ENCODE data around the gene OR1F1.
"Not testable (repeated sequence)": the region's sequence is repeated elsewhere in the genome, so short reads cannot be mapped to it uniquely, and the experiment has no call there.

The OR1F1 gene

GRCh38 chr16:3192476-3193019, 4.5 kb downstream of the OR1F1 start:
- DNase-seq (ENCODE audit: low spot score in 2 of 2) (no peak), ATAC-seq (ENCODE audit: low read depth) (no peak)
- Mint-ChIP-seq H3K4me3 (no peak overlapping the region), H3K9me3 (no peaks in the 10 kb centered on the region), H3K27ac (no peak overlapping the region), H3K4me1 (peaks cover 2% of the 10 kb centered on the region), H3K36me3 (no peaks in the 10 kb centered on the region), H3K27me3 (peaks cover 29% of the 10 kb centered on the region)

- ATAC-seq (ENCODE audit: low read depth), result no peak
- no peak for DNase-seq (ENCODE audit: low spot score in 2 of 2)
- Mint-ChIP-seq H3K27ac (no peak overlapping the region), H3K27me3 (peaks cover 30% of the 10 kb centered on the region), H3K36me3 (no peaks in the 10 kb centered on the region), H3K4me3 (no peak overlapping the region), H3K9me3 (no peaks in the 10 kb centered on the region), H3K4me1 (peaks cover 2% of the 10 kb centered on the region)
Measured at GRCh38 chr16:3193221-3194212, 5.5 kb downstream of the OR1F1 start.

DNA sequence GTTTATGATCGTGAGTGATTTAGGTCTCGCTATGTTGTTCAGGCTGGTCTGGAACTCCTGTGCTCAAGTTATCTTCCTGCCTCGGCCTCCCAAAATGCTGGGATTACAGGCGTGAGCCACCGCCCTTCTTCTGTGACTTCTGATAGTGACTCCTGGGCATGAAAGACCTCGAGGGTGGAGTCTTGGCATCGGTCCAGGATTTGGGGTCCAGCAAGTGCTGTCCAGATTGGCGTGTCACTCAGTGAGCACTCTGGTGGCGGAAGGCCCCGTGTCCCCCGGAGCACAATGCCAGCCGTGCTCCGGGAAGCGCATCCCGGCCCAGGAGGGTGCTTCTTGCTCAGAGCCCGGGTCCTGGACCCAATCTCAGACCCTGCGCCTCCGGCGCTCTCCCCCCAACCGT, 6.8 kb downstream of the OR1F1 start:
- peaks cover 29% of the 10 kb centered on the region for H3K27me3 Mint-ChIP-seq
- no peak for ATAC-seq (ENCODE audit: low read depth)

GRCh38 chr16:3195975-3196374, 8.0 kb downstream of the OR1F1 start:
- no peak overlapping the region for H3K4me3 Mint-ChIP-seq
- ATAC-seq (ENCODE audit: low read depth) (no peak), DNase-seq (ENCODE audit: low spot score in 2 of 2) (no peak)
- no peaks in the 10 kb centered on the region for H3K36me3 Mint-ChIP-seq
- H3K27me3 Mint-ChIP-seq, result peaks cover 27% of the 10 kb centered on the region
- no peaks in the 10 kb centered on the region for H3K4me1 Mint-ChIP-seq
- no peak overlapping the region for H3K27ac Mint-ChIP-seq
- no peaks in the 10 kb centered on the region for H3K9me3 Mint-ChIP-seq

More for the DNA sequence above, 6.8 kb downstream of the OR1F1 start:
- Mint-ChIP-seq H3K9me3 (no peaks in the 10 kb centered on the region), H3K4me1 (peaks cover under 1% of the 10 kb centered on the region), H3K27ac (no peak overlapping the region), H3K4me3 (no peak overlapping the region), H3K36me3 (no peaks in the 10 kb centered on the region)
- no peak for DNase-seq (ENCODE audit: low spot score in 2 of 2)

GRCh38 chr16:3197694-3198333, 9.8 kb downstream of the OR1F1 start:
- H3K9me3 Mint-ChIP-seq; H3K36me3 Mint-ChIP-seq; H3K4me1 Mint-ChIP-seq; H3K4me3 Mint-ChIP-seq; H3K27ac Mint-ChIP-seq; DNase-seq (ENCODE audit: low spot score in 2 of 2); ATAC-seq (ENCODE audit: low read depth): not testable (repeated sequence)
- H3K27me3 Mint-ChIP-seq, result peaks cover 24% of the 10 kb centered on the region

DNA sequence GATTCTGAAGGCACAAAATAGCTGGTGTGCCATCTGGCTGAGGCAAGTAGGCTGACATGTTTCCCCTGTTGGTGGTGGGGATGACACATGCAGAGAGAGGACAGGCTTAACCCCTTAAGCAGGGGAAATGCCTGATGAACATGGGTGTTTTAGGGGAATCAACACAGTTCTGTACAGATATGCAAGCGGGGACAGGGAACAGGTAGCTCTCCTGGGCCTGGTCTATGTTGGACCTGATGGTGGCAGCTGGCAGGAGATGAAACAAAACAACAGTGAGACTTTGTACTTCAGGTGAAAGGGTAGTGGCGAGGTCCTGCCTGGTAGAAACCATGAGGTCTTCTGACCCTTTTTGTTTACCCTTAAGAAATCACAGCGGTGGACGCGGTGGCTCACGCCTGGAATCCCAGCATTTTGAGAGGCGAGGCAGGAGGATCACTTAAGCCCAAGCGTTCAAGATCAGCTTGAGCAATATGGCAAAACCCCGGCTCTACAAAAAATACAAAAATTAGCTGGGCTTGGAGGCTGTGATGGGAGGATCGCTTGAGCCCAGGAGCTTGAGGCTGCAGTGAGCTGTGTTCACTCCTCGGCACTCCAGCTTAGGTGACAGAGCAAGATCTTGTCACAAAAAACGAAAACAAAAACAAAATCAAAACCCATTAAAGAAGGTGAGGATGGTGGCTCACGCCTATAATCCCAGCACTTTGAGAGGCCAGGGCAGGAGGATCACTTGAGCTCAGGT, 10.5 kb downstream of the OR1F1 start:
- Mint-ChIP-seq H3K9me3 (no peaks in the 10 kb centered on the region), H3K36me3 (no peaks in the 10 kb centered on the region), H3K27me3 (peaks cover 24% of the 10 kb centered on the region), H3K4me1 (no peaks in the 10 kb centered on the region), H3K27ac (no peak overlapping the region), H3K4me3 (no peak overlapping the region)
- ATAC-seq (ENCODE audit: low read depth) (no peak), DNase-seq (ENCODE audit: low spot score in 2 of 2) (no peak)

GRCh38 chr16:3202903-3203539, 15.0 kb downstream of the OR1F1 start:
- DNase-seq (ENCODE audit: low spot score in 2 of 2) (no peak), ATAC-seq (ENCODE audit: low read depth) (no peak)
- Mint-ChIP-seq H3K27me3 (peaks cover 19% of the 10 kb centered on the region), H3K27ac (no peak overlapping the region), H3K4me3 (no peak overlapping the region), H3K4me1 (no peaks in the 10 kb centered on the region), H3K9me3 (peaks cover 20% of the 10 kb centered on the region), H3K36me3 (peaks cover 4% of the 10 kb centered on the region)

DNA sequence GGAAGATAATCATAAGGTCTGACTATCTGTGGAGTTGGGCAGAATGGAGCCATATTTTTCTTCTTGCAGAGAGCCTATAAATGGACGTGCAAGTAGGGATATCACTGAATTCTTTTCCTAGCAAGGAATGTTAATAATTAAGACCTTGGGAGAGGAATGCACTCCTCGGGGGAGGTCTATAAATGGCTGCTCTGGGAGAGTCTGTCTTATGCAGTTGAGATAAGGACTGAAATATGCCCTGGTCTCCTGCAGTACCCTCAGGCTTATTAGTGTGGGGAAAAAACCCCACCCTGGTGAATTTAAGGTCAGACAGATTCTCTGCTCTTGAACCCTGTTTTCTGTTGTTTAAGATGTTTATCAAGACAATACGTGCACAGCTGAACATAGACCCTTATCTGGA, 17.9 kb downstream of the OR1F1 start:
- not testable (repeated sequence) for DNase-seq (ENCODE audit: low spot score in 2 of 2); H3K27ac Mint-ChIP-seq; ATAC-seq (ENCODE audit: low read depth); H3K36me3 Mint-ChIP-seq; H3K4me3 Mint-ChIP-seq; H3K4me1 Mint-ChIP-seq
- Mint-ChIP-seq H3K27me3 (peaks cover 17% of the 10 kb centered on the region), H3K9me3 (peaks cover 20% of the 10 kb centered on the region)

DNA sequence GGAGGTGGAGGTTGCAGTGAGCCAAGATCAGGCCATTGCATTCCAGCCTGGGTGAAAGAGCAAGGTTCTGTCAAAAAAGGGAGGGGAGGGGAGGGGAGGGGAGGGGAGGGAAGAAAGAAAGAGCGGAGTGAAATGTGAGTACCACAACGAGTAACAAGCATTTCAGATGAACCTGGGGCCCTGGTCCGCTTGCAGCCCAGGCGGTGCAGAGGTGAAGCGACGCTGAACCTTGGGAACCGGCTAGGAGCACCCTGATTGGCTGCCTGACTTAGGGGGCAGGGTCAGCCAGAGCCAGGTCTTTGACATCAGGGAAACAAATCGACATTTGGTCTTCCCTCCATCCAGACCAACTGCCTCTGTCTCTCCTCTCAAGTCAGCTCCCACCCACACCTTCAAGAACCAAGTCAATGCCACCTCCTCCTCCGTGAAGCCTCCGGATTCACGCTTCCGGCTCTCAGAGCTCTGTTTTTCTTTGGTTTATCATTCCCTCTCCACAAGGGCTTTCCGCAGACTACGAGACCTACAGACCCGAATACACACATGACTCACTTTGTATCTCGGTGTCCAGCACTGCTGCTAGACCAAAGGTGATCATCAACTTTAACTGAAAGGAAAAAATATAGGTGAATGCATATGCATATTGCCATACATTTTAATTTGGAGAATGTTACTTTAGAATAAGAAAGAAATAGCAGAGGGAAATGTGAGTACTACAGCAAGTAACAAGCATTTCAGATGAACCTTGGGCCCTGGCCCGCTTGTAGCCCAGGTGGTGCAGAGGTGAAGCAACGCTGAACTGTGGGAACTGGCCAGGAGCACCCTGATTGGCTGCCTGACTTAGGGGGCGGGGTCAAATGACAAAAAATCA, 19.3 kb downstream of the OR1F1 start:
- peaks cover 6% of the 10 kb centered on the region for H3K36me3 Mint-ChIP-seq
- no peak overlapping the region for H3K4me3 Mint-ChIP-seq
- no peak for DNase-seq (ENCODE audit: low spot score in 2 of 2)
- H3K27me3 Mint-ChIP-seq, result peaks cover 18% of the 10 kb centered on the region
- H3K4me1 Mint-ChIP-seq, result no peaks in the 10 kb centered on the region
- ATAC-seq (ENCODE audit: low read depth), result no peak
- no peak overlapping the region for H3K27ac Mint-ChIP-seq
- H3K9me3 Mint-ChIP-seq, result peaks cover 22% of the 10 kb centered on the region

DNA sequence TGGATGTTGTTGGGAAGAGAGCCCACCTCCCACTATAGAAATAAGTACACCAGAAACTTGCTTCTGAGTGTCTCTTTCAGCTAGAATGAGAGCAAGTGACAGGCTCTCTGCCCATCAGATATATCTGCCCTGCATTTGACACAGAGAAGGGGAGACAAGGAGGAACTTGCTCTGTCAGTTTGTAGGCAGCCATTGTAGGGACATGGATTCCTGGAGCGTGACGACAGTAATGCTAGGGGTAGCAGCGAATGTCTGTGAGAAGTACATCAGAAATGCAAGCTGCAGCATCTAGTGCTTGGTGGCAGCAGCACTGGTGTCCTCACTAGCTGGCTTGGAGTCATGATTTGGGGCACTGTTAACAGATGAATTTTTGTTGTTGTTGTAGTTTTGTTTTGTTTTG, 24.0 kb downstream of the OR1F1 start:
- DNase-seq (ENCODE audit: low spot score in 2 of 2) (no peak), ATAC-seq (ENCODE audit: low read depth) (no peak)
- Mint-ChIP-seq H3K4me1 (peaks cover 20% of the 10 kb centered on the region), H3K4me3 (no peak overlapping the region), H3K9me3 (peaks cover 20% of the 10 kb centered on the region), H3K27ac (no peak overlapping the region), H3K36me3 (peaks cover 15% of the 10 kb centered on the region), H3K27me3 (peaks cover 12% of the 10 kb centered on the region)

GRCh38 chr16:3212567-3212966, 24.6 kb downstream of the OR1F1 start:
- H3K27ac Mint-ChIP-seq, result no peak overlapping the region
- H3K27me3 Mint-ChIP-seq, result peaks cover 12% of the 10 kb centered on the region
- no peak overlapping the region for H3K4me3 Mint-ChIP-seq
- H3K36me3 Mint-ChIP-seq, result peaks cover 13% of the 10 kb centered on the region
- DNase-seq (ENCODE audit: low spot score in 2 of 2), result no peak
- peaks cover 20% of the 10 kb centered on the region for H3K4me1 Mint-ChIP-seq
- H3K9me3 Mint-ChIP-seq, result peaks cover 20% of the 10 kb centered on the region
- no peak for ATAC-seq (ENCODE audit: low read depth)

DNA sequence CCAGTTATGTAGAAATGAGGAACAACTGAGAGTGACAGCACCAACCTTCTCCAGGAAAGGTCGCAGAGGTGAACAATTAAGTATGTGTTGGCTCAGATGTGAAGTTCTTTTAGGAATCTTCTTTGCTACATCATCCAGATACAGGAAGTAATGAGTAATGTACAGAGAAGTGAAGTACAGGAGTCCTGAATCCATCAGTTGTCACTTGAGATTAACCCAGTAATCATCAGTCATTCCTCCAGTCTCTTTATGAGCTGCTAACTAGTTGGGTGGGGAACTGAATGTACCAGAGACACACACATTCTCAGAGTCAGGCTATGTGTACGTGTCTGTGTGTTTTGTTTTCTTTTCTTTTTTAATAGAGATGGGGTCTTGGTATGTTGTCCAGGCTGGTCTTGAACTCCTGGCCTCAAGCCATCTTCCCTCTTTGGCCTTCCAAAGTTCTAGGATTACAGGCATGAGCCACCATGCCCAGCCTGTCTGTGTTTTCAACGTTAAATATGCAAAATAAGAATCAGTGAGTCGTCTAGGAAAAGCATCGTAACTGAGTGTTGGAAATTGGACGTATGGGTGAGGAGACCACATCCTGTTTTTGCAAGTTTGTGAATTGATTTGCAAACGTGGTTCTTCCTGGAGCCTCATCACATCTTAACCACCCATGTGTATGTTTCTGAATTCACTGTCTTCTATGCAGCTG, 27.0 kb downstream of the OR1F1 start:
- ATAC-seq (ENCODE audit: low read depth), result peak; percentile 90
- Mint-ChIP-seq H3K4me1 (peaks cover 20% of the 10 kb centered on the region), H3K9me3 (peaks cover 26% of the 10 kb centered on the region), H3K4me3 (no peak overlapping the region), H3K36me3 (peaks cover 14% of the 10 kb centered on the region), H3K27me3 (peaks cover 12% of the 10 kb centered on the region), H3K27ac (peak overlapping the region; percentile 79)
- DNase-seq (ENCODE audit: low spot score in 2 of 2), result no peak
